IMR-90 (cell line): Measurements from ENCODE around the gene WIPF1. TPM values are rescaled to one million over a fixed set of nuclear protein-coding genes. Genes with fewer than 3 reads are reported as not detected.

Experiments
- ATAC-seq: fragments of 200-7000 bp; cut with Tn5 transposase; 2 replicates; pipeline ENCODE4 v1.9.1; 2020; ENCODE audit warnings: low read depth, mild to moderate bottlenecking, moderate library complexity
- BruUV-seq: library from RNA; stranded (reverse); fragments of 400-500 nt; replicated peaks from 2 replicates; lab custom pipeline; 2021; lab: Mats Ljungman, UMichigan
- CTCF ChIA-PET: fragments of 300-600 bp; formaldehyde crosslinking; extraction: SDS; loops from one replicate; lab custom pipeline; 2021; ENCODE audit warnings: antibody characterized with exemption; lab: Yijun Ruan, JAX
- POLR2A ChIA-PET: fragments of 300-600 bp; sonication (Branson Sonifier 250); formaldehyde crosslinking; loops from one replicate; lab custom pipeline; 2022; ENCODE audit warnings: antibody characterized with exemption; ENCODE audit not compliant: unreplicated experiment; lab: Charles Lee
- DNase-seq: peaks from one replicate; pipeline ENCODE4 v3.0.0; 2013
- H2AFZ ChIP-seq: replicated peaks from 2 replicates; pipeline ENCODE3; 2013; ENCODE audit warnings: low read length, mild to moderate bottlenecking; ENCODE audit not compliant: poor library complexity
- H2AK5ac ChIP-seq: 2 replicates; pipeline ENCODE4 v1.6.1; 2013; ENCODE audit warnings: low read depth, low read length, inconsistent platforms
- H2AK9ac ChIP-seq: replicated peaks from 2 replicates; pipeline ENCODE3; 2013; ENCODE audit warnings: mild to moderate bottlenecking, low read depth, low read length, moderate library complexity; ENCODE audit not compliant: poor library complexity
- H2BK120ac ChIP-seq: 2 replicates; pipeline ENCODE4 v1.6.1; 2013; ENCODE audit warnings: low read depth, low read length, inconsistent platforms
- H2BK15ac ChIP-seq: 3 replicates; pipeline ENCODE4 v1.6.1; 2013; ENCODE audit warnings: low read depth, low read length, inconsistent platforms
- H2BK20ac ChIP-seq: 2 replicates; pipeline ENCODE4 v1.6.1; 2013; ENCODE audit warnings: low read depth, mild to moderate bottlenecking, inconsistent platforms, low read length, moderate library complexity
- H2BK5ac ChIP-seq: 2 replicates; pipeline ENCODE4 v1.6.1; 2013; ENCODE audit warnings: mild to moderate bottlenecking, low read depth, low read length, inconsistent platforms; ENCODE audit not compliant: poor library complexity, severe bottlenecking
- H3K14ac ChIP-seq: replicated peaks from 2 replicates; pipeline ENCODE4 v1.6.1; 2013; ENCODE audit warnings: low read depth, low read length, inconsistent platforms
- H3K18ac ChIP-seq: 2 replicates; pipeline ENCODE4 v1.6.1; 2013; ENCODE audit warnings: low read depth, low read length, control low read depth
- H3K23ac ChIP-seq: 2 replicates; pipeline ENCODE4 v1.6.1; 2013; ENCODE audit warnings: low read depth, low read length, inconsistent platforms
- H3K27ac ChIP-seq: 2 replicates; pipeline ENCODE4 v1.5.1; 2013; ENCODE audit warnings: mild to moderate bottlenecking, control low read depth, low read length; ENCODE audit not compliant: insufficient read depth
- H3K27me3 ChIP-seq: 2 replicates; pipeline ENCODE4 v1.6.1; 2013; ENCODE audit warnings: low read length; ENCODE audit not compliant: control insufficient read depth, insufficient read depth
- H3K36me3 ChIP-seq: 2 replicates; pipeline ENCODE4 v1.6.1; 2013; ENCODE audit warnings: low read length, mixed read lengths; ENCODE audit not compliant: control insufficient read depth, insufficient read depth
- H3K4ac ChIP-seq: 2 replicates; pipeline ENCODE4 v1.6.1; 2013; ENCODE audit warnings: low read depth, low read length, inconsistent platforms
- H3K4me1 ChIP-seq: 2 replicates; pipeline ENCODE4 v1.6.1; 2013; ENCODE audit warnings: low read length, mixed read lengths; ENCODE audit not compliant: control insufficient read depth, insufficient read depth
- H3K4me2 ChIP-seq: 2 replicates; pipeline ENCODE4 v1.6.1; 2013; ENCODE audit warnings: low read depth, mild to moderate bottlenecking, control low read depth, low read length, moderate library complexity
- H3K4me3 ChIP-seq: 2 replicates; pipeline ENCODE4 v1.5.1; 2013; ENCODE audit warnings: low read depth, mild to moderate bottlenecking, control low read depth, low read length, moderate library complexity; ENCODE audit not compliant: insufficient read depth
- H3K56ac ChIP-seq: 2 replicates; pipeline ENCODE4 v1.6.1; 2013; ENCODE audit warnings: low read length, inconsistent platforms; ENCODE audit not compliant: insufficient read depth; ENCODE audit errors: extremely low read depth
- H3K79me1 ChIP-seq, 2 experiments: 2 replicates each; pipeline ENCODE4 v1.6.1; 2013; ENCODE audit warnings: low read length in 2 of 2, inconsistent platforms in 1 of 2, low read depth in 1 of 2
- H3K9ac ChIP-seq: 2 replicates; pipeline ENCODE4 v1.6.1; 2013; ENCODE audit warnings: low read depth, low read length, control low read depth
- H3K9me1 ChIP-seq: 2 replicates; pipeline ENCODE4 v1.6.1; 2013; ENCODE audit warnings: low read length, inconsistent platforms; ENCODE audit not compliant: insufficient read depth
- H3K9me3 ChIP-seq: 2 replicates; pipeline ENCODE4 v1.6.1; 2013; ENCODE audit warnings: low read length; ENCODE audit not compliant: control insufficient read depth, insufficient read depth
- H4K20me1 ChIP-seq: 2 replicates; pipeline ENCODE4 v1.6.1; 2013; ENCODE audit warnings: low read length, inconsistent platforms; ENCODE audit not compliant: insufficient read depth
- H4K5ac ChIP-seq: 2 replicates; pipeline ENCODE4 v1.6.1; 2013; ENCODE audit warnings: mild to moderate bottlenecking, low read depth, low read length, control low read depth
- H4K8ac ChIP-seq, 2 experiments: 2 replicates each; pipeline ENCODE4 v1.6.1; 2013; ENCODE audit warnings: low read depth in 2 of 2, low read length in 2 of 2, control low read depth in 1 of 2, inconsistent platforms in 1 of 2
- H4K91ac ChIP-seq: 2 replicates; pipeline ENCODE4 v1.6.1; 2013; ENCODE audit warnings: low read depth, low read length, inconsistent platforms; ENCODE audit not compliant: insufficient read depth
- CEBPB ChIP-seq: IDR thresholded peaks from 2 replicates; pipeline ENCODE4 v1.6.1; 2012; ENCODE audit warnings: low read depth, low read length, improper control_type of control experiment
- NFE2L2 ChIP-seq: fragments of 150-350 bp; IDR thresholded peaks from 2 replicates; pipeline ENCODE4 v1.6.1; 2016; ENCODE audit warnings: low read depth, mild to moderate bottlenecking, low read length
- RAD21 ChIP-seq: IDR thresholded peaks from 2 replicates; pipeline ENCODE4 v1.6.1; 2012; ENCODE audit warnings: low read length, improper control_type of control experiment
- SMC3 ChIP-seq: fragments of 150-350 bp; IDR thresholded peaks from 2 replicates; pipeline ENCODE4 v1.6.1; 2016; ENCODE audit warnings: low read depth, mild to moderate bottlenecking, antibody characterized with exemption, low read length, moderate library complexity
- WGBS, 2 experiments: methylation state at CpG; one replicate each; pipeline versions ENCODE4 v1.1.5 to v1.1.7; 2013; ENCODE audit warnings: missing lambda C conversion rate in 2 of 2; ENCODE audit not compliant: insufficient read length in 1 of 2; ENCODE audit errors: extremely low coverage in 2 of 2; 5-methylcytosine and 5-hydroxymethylcytosine counted together
- dilution Hi-C: fragments of 300-500 bp; cut with HindIII; formaldehyde crosslinking; loops from one replicate; pipeline ENCODE4 v1.14.3; 2018; ENCODE audit warnings: low sequenced_read_pairs; ENCODE audit not compliant: unreplicated experiment
- in situ Hi-C: fragments of 300-500 bp; cut with MboI; formaldehyde crosslinking; loops from 3 replicates; pipeline ENCODE4 v1.14.3; 2019; ENCODE audit warnings: low sequenced_read_pairs, inconsistent platforms, mixed read lengths
- intact Hi-C: fragments of 100-400 bp; cut with micrococcal nuclease; formaldehyde crosslinking; loops from 2 replicates; pipeline ENCODE4 v1.10.0; 2022
- polyA plus RNA-seq, 3 experiments: library from polyadenylated mRNA; depleted of rRNA; stranded (reverse); fragments of >200 nt; gene quantifications; 2 replicates each; pipeline ENCODE4 v1.2.3, GENCODE V29; 2012; ENCODE audit warnings: low replicate concordance in 1 of 3
- total RNA-seq: library from RNA; depleted of rRNA; stranded (reverse); fragments of >200 nt; gene quantifications from 2 replicates; pipeline ENCODE4 v1.2.3, GENCODE V29; 2012
- TF ChIP-seq, protein P1 (sequence below): conservative IDR thresholded peaks from 2 replicates; pipeline ENCODE4 v1.5.1; 2012; ENCODE audit warnings: mild to moderate bottlenecking, low read depth, low read length, improper control_type of control experiment

Gene WIPF1
- total and polyA plus RNA-seq, 2 of the 4 experiments (the other 2 are of a cell fraction): 2.7 to 13.5 TPM

DNA sequence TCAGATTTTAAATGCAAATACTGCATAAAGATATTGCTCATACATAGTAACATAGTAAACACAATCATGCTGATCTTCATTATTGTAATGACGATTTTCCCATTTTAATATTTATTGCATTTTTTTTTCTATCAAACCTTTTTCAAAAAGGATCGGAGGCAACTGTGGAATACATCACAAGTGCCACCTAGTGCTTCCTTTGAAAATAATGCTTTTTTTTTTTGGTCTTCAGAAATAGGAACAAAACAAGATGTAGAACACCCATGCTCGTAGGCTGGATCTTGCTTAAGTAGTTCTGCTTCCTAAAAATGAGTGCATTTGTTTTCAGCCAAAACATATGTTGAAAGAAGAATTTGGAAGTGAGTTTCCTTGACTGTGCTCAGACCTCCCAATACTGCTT, 75.1 kb downstream of the WIPF1 start:
- H3K27me3 ChIP-seq: peaks cover 21% of the 10 kb centered on the region
- no peak overlapping the region for H3K14ac ChIP-seq
- no peak overlapping the region for H3K4me3 ChIP-seq
- BruUV-seq: no TSS peak
- POLR2A ChIA-PET: no interaction called here
- in situ Hi-C loops: no loop called here
- dilution Hi-C loops: no loop called here
- no peak overlapping the region for H2AK5ac ChIP-seq
- no peaks in the 10 kb centered on the region for H3K4me1 ChIP-seq
- no peak overlapping the region for H3K9ac ChIP-seq
- H4K8ac ChIP-seq: no peak overlapping the region
- H3K36me3 ChIP-seq: no peaks in the 10 kb centered on the region
- no peaks in the 10 kb centered on the region for H3K79me1 ChIP-seq
- no peak overlapping the region for H3K4me2 ChIP-seq
- TF ChIP-seq SMC3 (peak; percentile 30; the same call in 1 of the 2 replicates), RAD21 (peak; percentile 51), CEBPB (no peak), NFE2L2 (no peak)
- TF ChIP-seq, protein P1, sequence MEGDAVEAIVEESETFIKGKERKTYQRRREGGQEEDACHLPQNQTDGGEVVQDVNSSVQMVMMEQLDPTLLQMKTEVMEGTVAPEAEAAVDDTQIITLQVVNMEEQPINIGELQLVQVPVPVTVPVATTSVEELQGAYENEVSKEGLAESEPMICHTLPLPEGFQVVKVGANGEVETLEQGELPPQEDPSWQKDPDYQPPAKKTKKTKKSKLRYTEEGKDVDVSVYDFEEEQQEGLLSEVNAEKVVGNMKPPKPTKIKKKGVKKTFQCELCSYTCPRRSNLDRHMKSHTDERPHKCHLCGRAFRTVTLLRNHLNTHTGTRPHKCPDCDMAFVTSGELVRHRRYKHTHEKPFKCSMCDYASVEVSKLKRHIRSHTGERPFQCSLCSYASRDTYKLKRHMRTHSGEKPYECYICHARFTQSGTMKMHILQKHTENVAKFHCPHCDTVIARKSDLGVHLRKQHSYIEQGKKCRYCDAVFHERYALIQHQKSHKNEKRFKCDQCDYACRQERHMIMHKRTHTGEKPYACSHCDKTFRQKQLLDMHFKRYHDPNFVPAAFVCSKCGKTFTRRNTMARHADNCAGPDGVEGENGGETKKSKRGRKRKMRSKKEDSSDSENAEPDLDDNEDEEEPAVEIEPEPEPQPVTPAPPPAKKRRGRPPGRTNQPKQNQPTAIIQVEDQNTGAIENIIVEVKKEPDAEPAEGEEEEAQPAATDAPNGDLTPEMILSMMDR: peak; percentile 47
- intact Hi-C loops: loop anchor here (1.0 to 10.0 kb wide), 2 partner anchors 60 to 1118 kb away; no protein-coding TSS in a partner anchor
- no peak overlapping the region for H3K4ac ChIP-seq
- no peak overlapping the region for H2BK15ac ChIP-seq
- peak; percentile 11 for DNase-seq
- no peak overlapping the region for H2BK120ac ChIP-seq
- H2BK5ac ChIP-seq: no peak overlapping the region
- H3K9me1 ChIP-seq: no peaks in the 10 kb centered on the region
- no peak overlapping the region for H4K5ac ChIP-seq
- H4K91ac ChIP-seq: no peak overlapping the region
- no peaks in the 10 kb centered on the region for H4K20me1 ChIP-seq
- H2BK20ac ChIP-seq: no peak overlapping the region
- no peak overlapping the region for H3K23ac ChIP-seq
- H3K18ac ChIP-seq: no peak overlapping the region
- H2AK9ac ChIP-seq: no peak overlapping the region
- WGBS, 2 experiments: 20% methylated on average over 1 of the region's 3 CpGs; no CpG with 5 or more reads in 1 of the 2 experiments
- no peak overlapping the region for H2AFZ ChIP-seq
- CTCF ChIA-PET: interaction anchor here (0.7 to 1.2 kb wide), 3 partner anchors 25 to 129 kb away, joined by 3 to 5 read pairs (median 3); no protein-coding TSS in a partner anchor
- H3K56ac ChIP-seq: no peak overlapping the region
- no peak for ATAC-seq
- 0 out of 2 replicates have a peak, but pooled peaks cover 2% of the 10 kb centered on the region for H3K9me3 ChIP-seq
- H3K27ac ChIP-seq: no peak overlapping the region
